Activated naive CD4-positive, alpha-beta T cell treated with Interleukin-2 at 50 U/mL for 16 hours (primary cell): ENCODE data around the gene ANKRD27.
A peak's percentile ranks its signal among the peaks of the same experiment; 100 is the strongest.

Experiments
- DNase-seq: peaks from one replicate; pipeline ENCODE4 v3.0.0-alpha.2; 2020

Gene ANKRD27

DNA sequence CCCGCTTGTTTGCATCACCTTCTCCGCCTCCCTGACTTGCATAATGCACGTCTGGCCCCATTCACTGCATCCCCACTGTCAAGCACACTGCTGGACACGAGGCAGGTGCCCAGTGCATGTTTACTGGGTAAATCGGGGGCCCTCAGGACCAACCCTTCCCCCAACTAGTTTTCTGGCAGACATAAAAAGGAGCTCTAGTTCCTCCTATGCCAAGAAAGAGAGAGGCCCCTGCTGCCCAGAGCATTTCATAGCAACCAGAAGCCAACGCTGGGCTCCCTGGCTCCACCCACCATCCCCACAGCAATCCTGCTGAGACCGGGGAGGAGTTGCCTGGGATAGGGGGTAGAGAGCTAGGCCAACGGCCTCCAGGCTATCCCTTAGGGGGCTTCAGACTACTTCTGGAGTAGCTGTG lies 23.2 kb downstream of the ANKRD27 start:
- no peak for DNase-seq

GRCh38 chr19:32650671-32651070 lies 24.3 kb downstream of the ANKRD27 start:
- DNase-seq: no peak

DNA sequence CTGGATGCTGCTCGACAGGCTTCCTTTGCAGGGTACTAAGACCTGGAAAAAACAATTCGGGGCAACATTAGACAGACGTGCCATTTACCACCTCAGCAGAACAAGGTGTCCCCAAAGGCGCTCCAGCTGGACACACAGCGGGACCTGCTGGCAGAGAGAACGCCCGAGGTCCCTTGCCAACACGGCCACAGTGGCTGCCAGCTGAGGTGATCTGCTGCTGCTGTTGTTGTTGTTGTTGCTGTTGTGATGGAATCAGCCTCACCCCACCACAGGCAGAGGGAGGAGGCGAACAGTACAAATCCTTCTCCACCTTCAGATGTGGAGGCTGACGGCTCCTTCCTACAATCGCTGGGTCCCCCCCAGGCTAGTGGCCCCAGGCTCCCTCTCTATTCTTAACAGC lies 25.2 kb downstream of the ANKRD27 start:
- no peak for DNase-seq

DNA sequence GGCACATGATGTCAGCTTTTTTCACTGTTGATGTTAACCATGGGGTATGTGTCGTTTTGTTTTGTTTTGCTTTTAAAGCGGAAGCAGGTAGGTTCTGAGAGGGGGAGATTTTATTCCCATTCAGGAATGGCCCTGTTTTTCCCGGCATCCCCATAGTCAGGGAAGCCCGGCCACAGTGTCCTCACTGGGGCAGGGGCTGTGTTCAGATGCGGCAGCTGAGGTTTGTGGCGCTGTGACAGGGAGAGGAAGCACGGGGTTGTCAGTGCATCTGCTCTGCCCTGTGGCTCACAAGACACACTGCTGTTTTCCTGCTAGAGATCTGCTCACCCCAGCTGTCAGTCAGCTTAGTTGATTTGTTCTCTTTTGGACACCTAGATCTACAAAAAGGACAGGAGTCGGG lies 27.6 kb downstream of the ANKRD27 start:
- DNase-seq: no peak

DNA sequence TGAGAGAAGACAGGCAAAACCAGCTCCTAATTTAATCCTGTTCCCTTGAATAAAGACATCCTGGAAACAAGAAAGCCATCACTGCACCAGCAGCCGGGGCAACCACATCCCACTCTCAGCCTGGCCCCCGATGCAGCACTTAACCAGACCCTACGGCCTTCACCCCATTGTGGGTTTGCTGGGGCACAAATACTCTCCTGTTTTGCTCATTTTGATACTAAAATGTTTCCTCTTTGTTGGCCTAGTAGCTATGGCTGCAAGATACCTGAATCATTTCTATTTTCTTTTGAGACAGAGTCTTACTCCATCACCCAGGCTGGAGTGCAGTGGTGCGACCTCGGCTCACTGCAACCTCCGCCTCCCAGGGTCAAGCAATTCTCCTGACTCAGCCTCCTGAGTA lies 28.4 kb downstream of the ANKRD27 start:
- no peak for DNase-seq

- DNase-seq: peak; percentile 60
Measured at GRCh38 chr19:32642771-32643170, 32.2 kb downstream of the ANKRD27 start.

DNA sequence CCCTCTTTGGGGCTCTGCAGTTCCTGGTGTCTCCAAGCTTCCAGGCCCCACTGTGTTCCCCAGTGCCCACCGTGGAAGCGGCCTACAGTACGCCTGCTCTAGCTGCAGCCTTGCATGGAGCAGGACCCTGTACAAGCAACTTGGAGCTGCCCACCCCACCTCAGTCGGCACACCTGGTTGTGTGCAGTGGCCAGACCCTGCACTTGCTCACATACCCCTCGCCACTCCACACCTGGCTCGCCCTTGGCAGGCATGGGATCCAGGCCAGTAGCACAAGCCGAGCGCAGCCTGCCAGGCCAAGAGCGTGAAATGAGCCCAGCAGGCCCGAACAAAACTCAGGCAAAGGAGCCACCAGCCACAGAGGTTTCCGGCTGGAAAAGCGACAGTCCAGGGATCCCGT lies 36.4 kb downstream of the ANKRD27 start:
- no peak for DNase-seq

GRCh38 chr19:32637480-32637879 lies 37.5 kb downstream of the ANKRD27 start:
- no peak for DNase-seq

- DNase-seq: no peak
Measured at GRCh38 chr19:32631381-32631780, 43.6 kb downstream of the ANKRD27 start.

DNA sequence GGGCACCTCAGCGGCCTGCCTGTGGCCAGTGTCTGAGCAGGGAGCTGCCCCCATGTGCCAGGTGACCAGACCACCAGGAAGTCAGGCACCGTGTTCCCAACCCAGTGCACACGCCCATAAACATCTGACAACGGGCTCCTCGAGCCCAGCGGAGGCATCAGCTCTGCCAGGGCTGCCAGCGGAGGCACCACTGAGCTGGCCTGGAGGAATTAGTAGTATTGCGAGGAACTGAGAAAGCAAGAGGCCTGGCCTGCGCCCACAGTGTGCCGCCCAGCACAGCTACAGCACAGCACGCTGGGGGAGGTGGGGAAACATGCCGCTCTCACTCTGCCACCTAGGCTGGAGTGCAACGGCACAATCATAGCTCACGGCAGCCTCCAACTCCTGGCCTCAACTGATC lies 44.6 kb downstream of the ANKRD27 start:
- no peak for DNase-seq

DNA sequence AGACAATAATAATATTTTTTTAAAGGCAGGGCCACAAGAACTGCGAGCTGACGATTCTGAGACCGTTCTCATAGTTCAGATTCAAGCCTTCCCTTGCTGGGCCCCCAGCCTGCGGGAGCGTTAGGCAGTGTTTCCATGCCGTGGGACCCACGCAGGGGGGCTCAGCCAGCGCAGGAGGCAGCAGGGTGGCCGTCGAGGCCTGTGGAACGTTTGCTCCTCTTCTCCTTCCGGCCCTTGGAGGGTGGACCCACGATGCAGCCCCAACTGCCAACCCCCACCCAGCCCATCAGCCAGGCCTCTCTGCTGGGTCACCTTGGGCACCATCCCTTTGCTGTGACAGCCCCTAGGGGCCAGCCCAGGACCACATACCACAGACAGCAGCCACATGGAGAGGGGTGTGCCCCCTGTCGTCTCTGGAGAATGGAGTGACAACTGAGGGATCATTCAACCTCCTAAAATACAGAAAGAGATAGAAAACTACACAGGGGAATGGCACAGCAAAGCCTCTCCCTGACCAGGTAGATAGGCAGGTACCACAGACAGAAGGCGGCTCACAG lies 47.2 kb downstream of the ANKRD27 start:
- DNase-seq: no peak

DNA sequence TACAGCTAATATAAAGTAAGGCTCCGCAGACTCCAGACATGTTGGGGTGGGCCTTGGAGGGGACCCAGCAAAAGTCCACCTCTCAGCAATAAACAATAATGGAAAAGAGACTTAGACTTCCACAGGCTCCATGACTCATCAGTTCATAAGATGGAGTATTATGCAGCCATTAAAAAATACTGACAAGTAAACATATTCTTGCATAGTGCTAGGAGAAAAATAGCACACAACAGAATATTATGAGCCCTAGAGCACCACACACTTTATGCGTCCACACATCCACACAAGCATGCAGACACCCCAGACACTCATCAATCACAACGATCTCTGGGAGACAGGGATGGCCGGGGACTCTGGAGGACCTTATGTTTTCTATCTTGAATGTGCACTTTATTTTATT lies 48.0 kb downstream of the ANKRD27 start:
- DNase-seq: no peak

- DNase-seq: no peak
Measured at GRCh38 chr19:32624410-32624809, 50.6 kb downstream of the ANKRD27 start.

DNA sequence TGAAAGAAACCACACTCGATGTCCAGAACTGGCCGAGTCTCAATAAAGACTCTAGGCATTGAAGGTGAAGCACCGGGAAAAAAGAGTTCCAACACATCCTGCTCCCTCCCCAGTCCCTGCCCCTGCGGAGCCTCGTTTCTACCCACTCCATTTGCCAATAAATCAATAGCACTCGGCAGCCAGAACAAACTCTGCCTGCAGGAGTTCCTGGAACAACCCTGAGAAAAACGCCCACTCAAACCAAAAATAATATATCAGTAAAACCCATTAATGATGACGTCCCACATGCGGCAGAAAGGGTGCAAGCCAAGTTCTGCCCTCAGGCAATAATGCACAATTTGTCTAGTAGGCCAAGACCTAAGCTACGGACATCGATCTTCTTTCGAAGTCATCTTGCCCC lies 53.0 kb downstream of the ANKRD27 start:
- no peak for DNase-seq

DNA sequence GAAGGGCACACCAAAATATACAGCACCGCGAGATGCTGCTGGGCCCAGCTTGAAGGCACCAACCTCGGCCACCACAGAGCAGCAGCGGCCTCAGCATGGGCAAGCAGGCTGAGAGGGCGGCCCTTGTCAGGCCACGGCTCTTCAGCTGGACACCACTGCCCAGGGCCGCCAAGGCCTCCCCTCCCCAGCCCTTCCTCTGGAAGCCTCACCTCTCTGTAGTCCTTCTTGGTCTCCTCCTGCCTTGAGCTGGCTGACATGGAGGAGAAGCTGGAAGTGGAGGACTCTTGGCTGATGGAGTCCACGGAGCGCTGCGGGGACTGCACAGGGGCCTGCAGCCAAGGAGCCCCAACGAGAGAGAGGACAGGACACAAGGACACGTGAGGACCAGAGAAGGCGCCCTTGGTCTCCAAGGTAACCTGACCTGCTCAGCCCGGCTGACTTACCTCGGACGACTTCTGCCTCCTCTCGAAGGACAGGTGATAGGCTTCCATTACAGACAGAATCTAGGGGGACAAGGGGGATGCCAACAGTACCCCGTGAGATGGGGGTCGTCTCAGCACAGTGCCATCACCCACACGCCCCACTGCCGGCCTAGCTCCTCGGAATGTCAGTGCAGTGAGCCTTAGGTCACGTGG lies 55.8 kb downstream of the ANKRD27 start:
- DNase-seq: no peak

DNA sequence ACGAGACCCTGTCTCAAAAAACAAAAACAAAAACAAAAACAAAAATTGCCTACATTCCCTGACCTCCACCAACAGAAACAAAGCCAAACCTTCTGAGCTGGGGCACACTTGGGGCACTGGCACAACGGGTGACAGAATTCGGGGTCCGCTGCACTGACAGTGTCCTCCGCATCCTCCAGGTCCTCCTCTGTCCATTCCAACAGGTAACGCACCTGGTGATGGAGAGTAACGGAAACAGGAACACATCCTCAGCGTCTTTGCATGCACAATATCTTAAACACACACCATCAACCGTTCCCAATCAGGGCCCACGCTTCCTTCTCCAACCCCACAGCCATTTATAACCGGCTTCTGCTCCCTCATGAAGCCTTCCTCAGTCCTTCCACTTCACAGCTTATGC lies 59.4 kb downstream of the ANKRD27 start:
- no peak for DNase-seq

- no peak for DNase-seq
Measured at GRCh38 chr19:32614916-32615315, 60.1 kb downstream of the ANKRD27 start.

DNA sequence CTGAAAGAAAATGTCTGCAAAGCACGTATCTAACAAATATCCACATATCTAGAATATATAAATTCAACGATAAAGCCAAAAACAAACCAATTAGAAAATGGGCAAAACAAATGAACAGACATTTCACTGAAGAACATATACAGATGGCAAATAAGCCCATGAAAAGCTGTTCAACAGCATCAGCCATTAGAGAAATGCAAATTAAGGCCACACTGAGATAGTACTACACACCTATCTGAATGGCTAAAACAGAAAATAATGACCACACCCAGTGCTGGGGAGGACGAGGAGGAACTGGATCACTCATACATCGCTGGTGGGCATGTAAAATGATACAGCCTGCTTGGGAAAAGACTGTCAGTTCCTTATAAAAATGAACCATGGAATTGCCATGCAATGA lies 62.0 kb downstream of the ANKRD27 start:
- DNase-seq: no peak

DNA sequence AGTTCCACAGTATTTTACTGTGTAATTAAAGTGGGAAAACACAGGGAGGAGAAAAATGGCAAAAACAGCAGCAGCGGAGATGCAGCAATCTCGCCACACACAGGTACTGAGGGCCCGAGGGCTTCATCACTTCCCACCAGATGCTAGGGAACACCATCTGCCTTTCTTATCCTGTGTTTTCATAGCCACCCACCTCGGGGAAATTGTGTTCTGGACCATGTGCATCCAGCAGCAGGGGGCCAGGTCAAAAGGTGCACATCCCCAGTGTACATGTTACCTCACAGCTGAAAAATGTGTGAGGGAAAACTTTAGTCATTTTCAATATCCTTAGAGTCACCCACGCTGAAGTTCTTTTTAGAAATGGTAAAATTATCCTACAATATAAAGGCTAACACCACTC lies 63.8 kb downstream of the ANKRD27 start:
- DNase-seq: no peak

- DNase-seq: no peak
Measured at GRCh38 chr19:32607479-32607878, 67.5 kb downstream of the ANKRD27 start.

DNA sequence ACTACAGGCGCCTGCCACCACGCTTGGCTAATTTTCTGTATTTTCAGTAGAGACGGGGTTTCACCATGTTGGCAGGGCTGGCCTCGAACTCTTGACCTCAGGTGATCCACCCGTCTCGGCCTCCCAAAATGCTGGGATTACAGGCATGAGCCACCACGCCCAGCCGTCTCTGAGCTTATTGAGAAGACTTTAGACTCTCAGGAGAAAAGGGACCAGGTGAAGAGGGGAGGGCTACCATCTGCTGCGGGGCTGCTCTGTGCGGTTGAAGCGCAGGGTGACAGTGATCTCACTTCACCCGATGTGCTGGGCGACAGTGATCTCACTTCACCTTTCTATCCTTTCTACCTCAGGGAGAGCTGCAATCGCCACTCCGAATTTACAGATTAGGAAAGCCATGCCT lies 68.7 kb downstream of the ANKRD27 start:
- DNase-seq: no peak

DNA sequence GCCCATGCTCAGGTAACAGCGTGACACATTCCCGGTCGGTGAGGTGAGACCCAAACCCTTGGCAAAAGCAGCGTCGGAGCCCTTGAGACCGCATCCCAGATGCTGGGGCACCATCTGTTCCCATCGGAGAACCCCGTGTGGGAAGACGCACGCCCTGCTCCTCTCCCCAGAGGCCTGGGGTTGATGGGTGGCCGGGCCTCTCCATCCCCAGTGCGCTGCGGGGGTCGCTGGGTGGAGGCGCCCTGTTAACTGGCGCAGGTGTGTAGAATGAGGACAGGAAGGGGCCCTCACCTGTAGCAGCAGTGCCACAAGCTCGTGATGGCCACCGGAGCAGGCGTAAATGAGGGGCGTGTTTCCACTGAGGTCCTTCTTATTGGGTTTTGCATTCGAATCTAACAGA lies 69.4 kb downstream of the ANKRD27 start:
- no peak for DNase-seq

DNA sequence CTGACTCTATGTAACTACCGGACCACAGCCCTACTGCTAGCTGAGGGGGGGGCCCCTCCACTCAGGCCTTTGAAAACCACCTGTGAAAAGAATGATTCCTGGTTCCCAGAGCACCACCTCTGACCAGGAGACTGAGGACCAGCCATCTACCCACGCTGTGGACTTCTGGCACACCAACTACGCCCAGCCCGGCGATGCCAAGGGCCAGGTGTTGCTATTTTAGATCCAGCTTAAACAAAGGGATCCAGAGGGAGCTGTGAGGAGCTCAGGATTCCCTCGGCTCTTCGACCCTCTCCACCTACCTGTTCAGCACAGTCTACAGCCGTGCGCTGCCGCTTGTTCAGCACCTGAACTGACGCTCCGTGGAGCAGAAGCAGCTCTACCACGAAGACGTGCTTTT lies 71.0 kb downstream of the ANKRD27 start:
- DNase-seq: no peak

- DNase-seq: peak; percentile 21
Measured at GRCh38 chr19:32599736-32600157, 75.2 kb downstream of the ANKRD27 start.

- DNase-seq: no peak
Measured at GRCh38 chr19:32599258-32599657, 75.7 kb downstream of the ANKRD27 start.
